ENCODE results near the gene FXYD4.

Gene FXYD4

DNA sequence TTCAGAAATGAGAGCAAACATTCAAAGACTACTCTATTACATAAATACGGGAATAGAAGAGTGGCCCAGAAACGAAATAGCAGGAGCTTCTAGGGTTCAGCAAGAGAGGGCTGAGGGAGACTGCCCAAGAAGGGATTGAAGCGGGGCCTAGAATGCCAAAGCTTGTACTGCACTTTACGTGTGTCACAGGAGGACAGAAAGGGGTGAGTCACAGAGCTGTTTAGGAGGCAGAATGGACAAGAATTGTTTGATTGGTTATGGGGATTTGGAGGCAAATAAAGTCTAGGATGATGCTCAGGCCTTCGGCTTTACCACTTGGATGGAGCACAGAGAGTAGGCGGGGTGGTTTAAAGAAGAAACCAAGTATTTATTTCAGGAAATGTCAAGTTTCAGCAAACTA lies 11.3 kb upstream of the FXYD4 start:
- Histone ChIP-seq H3K9me3 (ENCODE audit: control extremely low read depth in 1 of 5, control insufficient read depth in 4 of 5, insufficient read depth in 2 of 5, low read depth in 1 of 5, low read length in 4 of 5) (no peaks in the 10 kb centered on the region), H3K36me3 (ENCODE audit: control insufficient read depth in 4 of 4, insufficient read depth in 4 of 4, low read length in 3 of 4) (no peaks in the 10 kb centered on the region), H3K4me3 (ENCODE audit: control insufficient read depth in 1 of 7, extremely low read depth in 1 of 7, insufficient read depth in 4 of 7, low read depth in 2 of 7, low read length in 6 of 7) (no peak overlapping the region), H3K27ac (ENCODE audit: insufficient read depth in 1 of 2, low read depth in 1 of 2, low read length in 2 of 2, poor library complexity in 1 of 2, severe bottlenecking in 2 of 2) (no peak overlapping the region), H3K27me3 (replicated peaks in 2 of 5; ENCODE audit: control insufficient read depth in 4 of 5, insufficient read depth in 5 of 5, low read length in 4 of 5) (no peaks in the 10 kb centered on the region), H3K4me1 (ENCODE audit: control extremely low read depth in 1 of 4, control insufficient read depth in 4 of 4, insufficient read depth in 4 of 4, low read length in 3 of 4) (peaks cover 0 to 19% (median 11%) of the 10 kb centered on the region in 4 experiments)
- WGBS (ENCODE audit: insufficient coverage): 96% methylated on average over 5 of the region's 6 CpGs
- POLR2A ChIA-PET: interaction anchor here (0.7 kb wide), 1 partner anchor 243 kb away, joined by 3 read pairs; no protein-coding TSS in a partner anchor
- CTCF ChIA-PET: interaction anchor here (0.8 to 2.1 kb wide), 5 partner anchors 10 to 155 kb away, joined by 3 to 10 read pairs (median 3); no protein-coding TSS in a partner anchor
- DNase-seq: no peak

DNA sequence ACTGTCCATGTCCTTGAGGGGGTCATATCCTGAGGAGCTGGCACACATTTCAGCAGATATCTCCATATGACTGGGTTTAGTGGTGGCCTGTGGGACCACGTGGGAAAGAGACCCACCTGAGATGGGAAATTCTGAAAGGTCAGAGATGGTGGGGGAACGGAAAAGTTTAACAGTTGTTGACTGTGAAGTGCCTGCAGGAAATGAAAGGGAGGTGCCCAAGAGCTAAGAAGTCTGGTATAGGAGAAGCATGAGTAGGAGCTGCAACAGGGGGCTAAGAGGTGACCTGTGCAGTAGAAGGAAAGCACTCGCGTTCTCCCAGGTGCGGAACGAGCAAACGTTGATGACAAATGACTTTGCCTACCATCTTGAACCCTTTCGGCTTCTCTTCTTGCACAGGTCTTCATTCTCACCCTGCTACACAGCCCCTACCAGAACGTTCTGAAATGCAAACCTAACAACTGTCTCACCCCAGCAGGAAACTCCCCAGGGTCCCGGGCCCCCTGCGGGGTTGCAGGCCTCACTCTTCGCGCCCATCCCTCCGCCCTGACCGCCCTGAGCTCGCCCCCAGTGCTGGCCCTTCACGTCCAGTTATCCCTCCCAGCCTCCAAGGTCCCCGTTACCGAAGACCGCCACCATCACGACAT lies 9.8 kb upstream of the FXYD4 start:
- 15% methylated on average over 16 of the region's 21 CpGs for WGBS (ENCODE audit: insufficient coverage)
- peaks cover 0 to 19% (median 11%) of the 10 kb centered on the region in 4 experiments for H3K4me1 ChIP-seq (ENCODE audit: control extremely low read depth in 1 of 4, control insufficient read depth in 4 of 4, insufficient read depth in 4 of 4, low read length in 3 of 4)
- H3K4me3 ChIP-seq (ENCODE audit: control insufficient read depth in 1 of 7, extremely low read depth in 1 of 7, insufficient read depth in 4 of 7, low read depth in 2 of 7, low read length in 6 of 7): peak overlapping the region; percentile 59 to 90 (median 74)
- ChIA-PET POLR2A (no interaction called here), CTCF (interaction anchor here (1.0 to 2.1 kb wide), 6 partner anchors 13 to 157 kb away, joined by 3 to 6 read pairs (median 4); no protein-coding TSS in a partner anchor)
- DNase-seq: no peak
- peak overlapping the region; percentile 58 to 83 for H3K27ac ChIP-seq (ENCODE audit: insufficient read depth in 1 of 2, low read depth in 1 of 2, low read length in 2 of 2, poor library complexity in 1 of 2, severe bottlenecking in 2 of 2)
- H3K9me3 ChIP-seq (ENCODE audit: control extremely low read depth in 1 of 5, control insufficient read depth in 4 of 5, insufficient read depth in 2 of 5, low read depth in 1 of 5, low read length in 4 of 5): no peaks in the 10 kb centered on the region
- no peaks in the 10 kb centered on the region for H3K36me3 ChIP-seq (ENCODE audit: control insufficient read depth in 4 of 4, insufficient read depth in 4 of 4, low read length in 3 of 4)
- no peaks in the 10 kb centered on the region for H3K27me3 ChIP-seq (replicated peaks in 2 of 5; ENCODE audit: control insufficient read depth in 4 of 5, insufficient read depth in 5 of 5, low read length in 4 of 5)

DNA sequence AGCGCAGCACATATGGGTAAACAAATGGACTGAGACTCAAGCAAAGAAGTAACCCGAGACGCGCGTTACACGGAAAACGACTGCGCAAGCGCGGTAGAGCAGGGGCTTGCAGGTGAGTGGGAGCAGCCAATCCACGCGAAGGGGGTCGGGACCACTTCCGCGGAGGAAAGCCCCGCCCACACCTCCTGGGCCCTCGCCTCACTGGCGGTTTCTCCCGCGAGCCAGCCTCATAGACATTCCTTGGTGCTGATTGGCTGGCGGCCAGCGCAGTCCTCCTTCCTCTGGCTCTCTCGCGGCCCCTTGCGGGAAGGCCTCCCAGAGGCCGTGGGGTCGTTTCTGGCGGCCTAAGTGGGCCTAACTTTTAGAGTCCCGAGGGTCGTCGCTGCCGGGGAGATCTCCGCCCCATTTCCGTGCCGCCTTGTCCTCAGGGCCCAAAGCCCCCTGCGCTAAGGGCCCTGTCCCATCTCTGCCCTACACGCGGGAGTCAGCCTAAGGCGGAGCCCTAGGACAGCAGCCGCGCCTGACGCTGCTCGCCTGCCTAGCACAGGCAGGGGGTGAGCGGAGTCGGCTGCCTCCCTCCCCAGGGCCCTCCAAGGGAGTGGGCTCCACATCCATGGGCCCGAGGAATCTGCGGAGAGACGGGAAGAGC lies 9.1 kb upstream of the FXYD4 start:
- Histone ChIP-seq H3K36me3 (ENCODE audit: control insufficient read depth in 4 of 4, insufficient read depth in 4 of 4, low read length in 3 of 4) (no peaks in the 10 kb centered on the region), H3K9me3 (ENCODE audit: control extremely low read depth in 1 of 5, control insufficient read depth in 4 of 5, insufficient read depth in 2 of 5, low read depth in 1 of 5, low read length in 4 of 5) (no peaks in the 10 kb centered on the region), H3K27ac (ENCODE audit: insufficient read depth in 1 of 2, low read depth in 1 of 2, low read length in 2 of 2, poor library complexity in 1 of 2, severe bottlenecking in 2 of 2) (peak overlapping the region; percentile 58 to 83), H3K4me3 (ENCODE audit: control insufficient read depth in 1 of 7, extremely low read depth in 1 of 7, insufficient read depth in 4 of 7, low read depth in 2 of 7, low read length in 6 of 7) (peak overlapping the region; percentile 59 to 90 (median 74)), H3K4me1 (ENCODE audit: control extremely low read depth in 1 of 4, control insufficient read depth in 4 of 4, insufficient read depth in 4 of 4, low read length in 3 of 4) (peaks cover 0 to 19% (median 11%) of the 10 kb centered on the region in 4 experiments), H3K27me3 (replicated peaks in 2 of 5; ENCODE audit: control insufficient read depth in 4 of 5, insufficient read depth in 5 of 5, low read length in 4 of 5) (no peaks in the 10 kb centered on the region)
- CTCF ChIA-PET: interaction anchor here (1.1 to 1.3 kb wide), 3 partner anchors 8 to 149 kb away, joined by 3 to 6 read pairs (median 4); no protein-coding TSS in a partner anchor
- peak; percentile 98 to 99 (median 98) for DNase-seq
- 7% methylated on average over 37 of the region's 48 CpGs for WGBS (ENCODE audit: insufficient coverage)
- POLR2A ChIA-PET: no interaction called here

DNA sequence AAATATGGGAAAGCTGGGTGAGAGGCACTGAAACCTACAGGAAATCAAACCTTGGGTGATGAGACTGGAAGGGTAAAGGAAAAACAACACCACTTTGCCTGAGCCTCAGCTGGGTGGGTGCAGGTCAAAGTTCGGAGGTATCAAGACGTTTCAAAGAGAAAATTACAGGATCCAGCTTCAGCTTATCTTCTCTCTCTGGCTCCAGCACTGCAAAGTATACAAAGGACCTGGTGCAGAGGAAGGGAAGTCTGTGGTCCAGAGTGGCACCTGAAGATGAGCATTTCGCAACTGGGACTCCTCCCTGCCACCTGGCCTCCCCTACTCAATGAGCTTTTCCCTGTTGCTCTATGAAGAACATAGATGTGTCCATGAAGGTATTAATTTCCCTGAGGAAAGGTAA lies 6.4 kb upstream of the FXYD4 start:
- Histone ChIP-seq H3K27me3 (replicated peaks in 2 of 5; ENCODE audit: control insufficient read depth in 4 of 5, insufficient read depth in 5 of 5, low read length in 4 of 5) (no peaks in the 10 kb centered on the region), H3K36me3 (ENCODE audit: control insufficient read depth in 4 of 4, insufficient read depth in 4 of 4, low read length in 3 of 4) (no peaks in the 10 kb centered on the region), H3K4me3 (ENCODE audit: control insufficient read depth in 1 of 7, extremely low read depth in 1 of 7, insufficient read depth in 4 of 7, low read depth in 2 of 7, low read length in 6 of 7) (no peak overlapping the region), H3K9me3 (ENCODE audit: control extremely low read depth in 1 of 5, control insufficient read depth in 4 of 5, insufficient read depth in 2 of 5, low read depth in 1 of 5, low read length in 4 of 5) (no peaks in the 10 kb centered on the region), H3K27ac (ENCODE audit: insufficient read depth in 1 of 2, low read depth in 1 of 2, low read length in 2 of 2, poor library complexity in 1 of 2, severe bottlenecking in 2 of 2) (no peak overlapping the region), H3K4me1 (ENCODE audit: control extremely low read depth in 1 of 4, control insufficient read depth in 4 of 4, insufficient read depth in 4 of 4, low read length in 3 of 4) (peaks cover 0 to 15% (median 11%) of the 10 kb centered on the region in 4 experiments)
- 60% methylated on average over 1 of the region's 3 CpGs for WGBS (ENCODE audit: insufficient coverage)
- ChIA-PET POLR2A (no interaction called here), CTCF (interaction anchor here (0.6 to 1.4 kb wide), 4 partner anchors 38 to 1029 kb away, joined by 3 to 6 read pairs (median 3); no protein-coding TSS in a partner anchor)
- DNase-seq: no peak

DNA sequence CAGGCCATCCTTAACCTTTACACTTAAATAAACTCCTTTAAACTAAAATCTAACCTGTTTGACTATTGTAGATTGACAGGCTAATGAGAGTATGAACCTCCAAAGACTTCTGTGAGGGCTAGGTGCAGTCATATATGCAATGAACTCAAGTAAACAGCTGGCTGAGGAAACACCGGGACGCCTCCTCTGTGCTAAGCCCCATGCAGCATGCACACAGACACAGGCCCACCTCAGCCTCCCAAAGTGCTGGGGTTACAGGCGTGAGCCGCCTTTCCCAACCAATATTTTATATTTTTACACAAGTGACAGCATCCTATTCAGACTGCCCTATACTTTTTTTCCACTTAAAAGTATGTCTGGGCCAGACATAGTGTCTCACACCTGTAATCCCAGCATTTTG lies 1.5 kb upstream of the FXYD4 start:
- no peak overlapping the region for H3K27ac ChIP-seq (ENCODE audit: insufficient read depth in 1 of 2, low read depth in 1 of 2, low read length in 2 of 2, poor library complexity in 1 of 2, severe bottlenecking in 2 of 2)
- no peaks in the 10 kb centered on the region for H3K9me3 ChIP-seq (ENCODE audit: control extremely low read depth in 1 of 5, control insufficient read depth in 4 of 5, insufficient read depth in 2 of 5, low read depth in 1 of 5, low read length in 4 of 5)
- CTCF ChIA-PET: interaction anchor here (1.0 kb wide), 2 partner anchors 19 to 83 kb away, joined by 3 read pairs; no protein-coding TSS in a partner anchor
- POLR2A ChIA-PET: no interaction called here
- no peaks in the 10 kb centered on the region for H3K4me1 ChIP-seq (ENCODE audit: control extremely low read depth in 1 of 4, control insufficient read depth in 4 of 4, insufficient read depth in 4 of 4, low read length in 3 of 4)
- H3K4me3 ChIP-seq (ENCODE audit: control insufficient read depth in 1 of 7, extremely low read depth in 1 of 7, insufficient read depth in 4 of 7, low read depth in 2 of 7, low read length in 6 of 7): no peak overlapping the region
- H3K36me3 ChIP-seq (ENCODE audit: control insufficient read depth in 4 of 4, insufficient read depth in 4 of 4, low read length in 3 of 4): no peaks in the 10 kb centered on the region
- DNase-seq: no peak
- 100% methylated on average over 4 of the region's 4 CpGs for WGBS (ENCODE audit: insufficient coverage)
- H3K27me3 ChIP-seq (replicated peaks in 2 of 5; ENCODE audit: control insufficient read depth in 4 of 5, insufficient read depth in 5 of 5, low read length in 4 of 5): peaks cover 0 to 2% (median 0%) of the 10 kb centered on the region in 5 experiments

DNA sequence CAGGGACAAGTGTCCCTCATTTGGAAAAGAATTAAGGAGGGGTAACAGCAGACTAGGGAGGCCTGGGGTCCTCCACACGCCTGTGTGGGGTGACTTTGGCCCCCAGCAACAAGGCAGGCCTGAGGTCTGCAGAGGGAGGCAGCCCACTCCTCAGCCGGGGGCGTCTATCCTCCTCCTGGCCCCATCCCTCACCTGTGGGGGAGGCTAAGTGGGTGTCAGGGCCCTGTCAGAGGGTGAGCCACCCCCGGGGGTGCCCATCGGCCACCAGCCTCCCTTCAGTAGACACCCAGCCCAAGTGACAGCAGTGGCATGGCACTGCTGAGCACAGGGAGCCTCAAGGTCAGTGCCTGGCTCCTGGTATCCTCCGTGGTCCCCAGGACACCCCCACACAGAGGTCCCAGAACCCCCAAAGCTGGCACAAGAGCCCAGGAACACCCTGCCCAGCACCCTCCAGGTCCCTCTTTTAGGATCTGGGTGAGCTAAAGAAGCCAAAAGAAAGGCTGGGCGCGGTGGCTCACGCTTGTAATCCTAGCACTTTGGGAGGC lies 693 bp upstream of the FXYD4 start:
- Histone ChIP-seq H3K4me3 (ENCODE audit: control insufficient read depth in 1 of 7, extremely low read depth in 1 of 7, insufficient read depth in 4 of 7, low read depth in 2 of 7, low read length in 6 of 7) (no peak overlapping the region), H3K4me1 (ENCODE audit: control extremely low read depth in 1 of 4, control insufficient read depth in 4 of 4, insufficient read depth in 4 of 4, low read length in 3 of 4) (no peaks in the 10 kb centered on the region), H3K9me3 (ENCODE audit: control extremely low read depth in 1 of 5, control insufficient read depth in 4 of 5, insufficient read depth in 2 of 5, low read depth in 1 of 5, low read length in 4 of 5) (no peaks in the 10 kb centered on the region), H3K27me3 (replicated peaks in 2 of 5; ENCODE audit: control insufficient read depth in 4 of 5, insufficient read depth in 5 of 5, low read length in 4 of 5) (peaks cover 0 to 2% (median 0%) of the 10 kb centered on the region in 5 experiments), H3K36me3 (ENCODE audit: control insufficient read depth in 4 of 4, insufficient read depth in 4 of 4, low read length in 3 of 4) (no peaks in the 10 kb centered on the region), H3K27ac (ENCODE audit: insufficient read depth in 1 of 2, low read depth in 1 of 2, low read length in 2 of 2, poor library complexity in 1 of 2, severe bottlenecking in 2 of 2) (no peak overlapping the region)
- DNase-seq: no peak
- CTCF ChIA-PET: interaction anchor here (1.0 kb wide), 1 partner anchor 84 kb away, joined by 3 read pairs; no protein-coding TSS in a partner anchor
- 89% methylated on average over 7 of the region's 9 CpGs for WGBS (ENCODE audit: insufficient coverage)
- POLR2A ChIA-PET: no interaction called here

All from common myeloid progenitor, CD34-positive (primary cell).